Ishikawa (cell line): Measurements from ENCODE around the gene TBC1D22B.

Source experiments
- FOXM1 ChIP-seq: IDR thresholded peaks from 2 replicates; pipeline ENCODE4 v1.6.1; 2012; ENCODE audit warnings: low read depth, borderline replicate concordance
- RAD21 ChIP-seq: IDR thresholded peaks from 2 replicates; pipeline ENCODE4 v1.6.1; 2012; ENCODE audit warnings: low read depth
- REST ChIP-seq: IDR thresholded peaks from 2 replicates; pipeline ENCODE4 v1.6.1; 2012; ENCODE audit warnings: low read depth, mild to moderate bottlenecking

DNA sequence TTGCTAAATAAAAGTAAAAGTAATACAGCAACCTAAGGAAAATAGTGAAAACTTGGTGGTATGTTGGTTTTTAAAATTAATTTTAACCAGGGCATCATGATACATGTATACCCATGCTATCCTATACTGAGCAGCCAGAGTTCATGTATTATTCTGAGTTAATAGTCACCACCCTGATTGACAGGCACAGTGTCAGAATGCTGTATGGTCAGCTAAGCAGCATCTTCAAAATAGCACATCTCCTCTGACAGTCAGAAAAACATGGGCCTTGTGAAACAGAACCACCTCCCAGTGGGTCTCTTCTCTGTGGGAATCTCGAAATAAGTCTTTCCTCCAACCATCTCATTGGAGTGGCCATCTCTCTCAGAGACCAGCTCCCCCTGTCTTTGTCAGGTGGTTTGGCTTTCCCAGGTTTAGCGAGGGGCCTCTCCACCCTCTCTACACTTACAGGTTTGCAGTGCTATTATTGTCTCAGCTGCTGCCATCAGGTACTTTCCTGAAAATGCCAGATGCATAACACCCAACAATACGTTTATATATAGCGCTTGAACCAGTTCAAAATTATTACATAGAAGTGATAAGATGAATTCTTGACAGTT, 49.2 kb downstream of the TBC1D22B start:
- TF ChIP-seq FOXM1 (no peak), RAD21 (no peak), REST (no peak)
